Stimulated activated CD4-positive, alpha-beta T cell treated with anti-CD3 and anti-CD28 coated beads, Interleukin-1b, Interleukin-23, amount 100 ng/mL, for 1 hour (primary cell): ENCODE measurements around the gene AKIRIN2.

Experiments
- DNase-seq, 2 donors: peaks; one replicate each; pipeline ENCODE4 v3.0.0-alpha.2; 2020; ENCODE audit warnings: low read depth in 2 of 2

Gene AKIRIN2

GRCh38 chr6:87655824-87656223 lies 46.2 kb downstream of the AKIRIN2 start:
- no peak for DNase-seq

- no peak for DNase-seq
Observed at GRCh38 chr6:87654875-87655454, 47.1 kb downstream of the AKIRIN2 start.

GRCh38 chr6:87654122-87654521 lies 47.9 kb downstream of the AKIRIN2 start:
- no peak for DNase-seq

- no peak for DNase-seq
Observed at GRCh38 chr6:87653074-87653962, 48.7 kb downstream of the AKIRIN2 start.

GRCh38 chr6:87645080-87645479 lies 57.0 kb downstream of the AKIRIN2 start:
- DNase-seq: no peak

- no peak for DNase-seq
Observed at GRCh38 chr6:87641065-87641692, 60.9 kb downstream of the AKIRIN2 start.

- DNase-seq: no peak
Observed at GRCh38 chr6:87639373-87639772, 62.7 kb downstream of the AKIRIN2 start.

GRCh38 chr6:87637106-87637505 lies 64.9 kb downstream of the AKIRIN2 start:
- no peak for DNase-seq

- DNase-seq: no peak
Observed at GRCh38 chr6:87636315-87636714, 65.7 kb downstream of the AKIRIN2 start.

- DNase-seq: no peak
Observed at GRCh38 chr6:87633851-87634250, 68.2 kb downstream of the AKIRIN2 start.

- DNase-seq: no peak
Observed at GRCh38 chr6:87630746-87631145, 71.3 kb downstream of the AKIRIN2 start.

- DNase-seq: no peak
Observed at GRCh38 chr6:87628881-87629280, 73.2 kb downstream of the AKIRIN2 start.

- no peak for DNase-seq
Observed at GRCh38 chr6:87628424-87628823, 73.6 kb downstream of the AKIRIN2 start.
